ENCODE results near the gene DTX2. TPM values are rescaled to one million over a fixed set of nuclear protein-coding genes. Genes with fewer than 3 reads are reported as not detected.

Gene DTX2
- total RNA-seq: 7.6 and 9.8 TPM in 2 replicates

DNA sequence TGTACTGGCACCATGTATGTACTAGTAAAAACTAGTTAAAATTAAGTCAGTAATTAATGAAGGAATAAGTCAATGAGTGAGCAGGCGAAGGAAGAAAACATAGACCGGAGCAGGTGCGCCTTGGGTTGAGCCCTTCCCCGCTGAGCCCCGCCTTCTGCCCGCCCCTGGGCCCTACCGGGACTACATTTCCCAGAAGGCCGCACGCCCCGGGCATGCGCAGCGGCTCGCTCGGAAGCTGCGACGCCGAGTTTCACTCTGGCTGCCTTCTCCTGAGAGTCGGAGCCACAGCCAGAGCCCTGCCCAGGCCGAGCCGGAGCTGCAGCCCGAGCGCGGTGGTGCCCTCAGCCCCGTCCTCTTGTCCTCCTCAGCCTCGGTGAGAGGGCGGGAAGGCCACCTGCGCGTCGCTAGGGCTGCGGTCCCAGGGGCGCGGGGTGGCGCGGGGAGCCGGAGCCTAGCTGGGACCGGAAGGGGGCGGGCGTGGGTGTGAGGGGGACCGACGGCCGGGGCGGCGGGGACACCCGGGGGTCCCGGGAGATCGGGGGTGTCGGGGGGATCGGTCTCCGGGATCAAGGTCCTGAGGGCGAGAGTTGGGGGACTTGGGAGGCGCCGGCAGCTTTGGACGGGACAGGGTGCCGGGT is at the start of gene DTX2:
DTX2 (plus strand) TSS at position 246 of the 638 bp plus-strand sequence. CDS start 18,801 bp downstream, outside the sequence.

DNA sequence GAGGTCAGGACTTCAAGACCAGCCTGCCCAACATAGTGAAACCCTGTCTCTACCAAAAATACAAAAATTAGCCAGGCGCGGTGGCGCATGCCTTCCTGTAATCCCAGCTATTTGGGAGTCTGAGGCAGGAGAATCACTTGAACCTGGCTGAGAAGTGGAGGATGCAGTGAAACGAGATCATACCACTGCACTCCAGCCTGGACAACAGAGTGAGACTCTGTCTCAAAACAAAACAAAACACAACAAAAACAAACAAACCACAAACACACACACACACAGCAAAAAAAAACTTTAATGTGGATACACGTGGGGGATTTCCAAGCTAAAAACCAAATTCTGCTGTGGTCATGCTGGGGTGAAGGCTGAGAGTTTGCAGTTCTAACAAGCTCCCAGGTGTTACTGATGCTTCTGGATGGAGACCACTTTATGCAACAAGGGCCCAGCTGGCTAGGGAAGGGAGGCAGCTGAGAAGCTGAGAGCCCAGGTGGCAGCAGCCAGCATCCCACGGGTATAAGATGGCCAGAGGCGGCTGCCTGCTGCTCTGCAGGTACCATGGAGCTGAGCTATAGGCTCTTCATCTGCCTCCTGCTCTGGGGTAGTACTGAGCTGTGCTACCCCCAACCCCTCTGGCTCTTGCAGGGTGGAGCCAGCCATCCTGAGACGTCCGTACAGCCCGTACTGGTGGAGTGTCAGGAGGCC is 36.9 kb upstream of the DTX2 start, which contains the start of gene ZP3:
ZP3 (plus strand) TSS at position 538 of the 699 bp plus-strand sequence; CDS start at position 553, 15 bp downstream.

DNA sequence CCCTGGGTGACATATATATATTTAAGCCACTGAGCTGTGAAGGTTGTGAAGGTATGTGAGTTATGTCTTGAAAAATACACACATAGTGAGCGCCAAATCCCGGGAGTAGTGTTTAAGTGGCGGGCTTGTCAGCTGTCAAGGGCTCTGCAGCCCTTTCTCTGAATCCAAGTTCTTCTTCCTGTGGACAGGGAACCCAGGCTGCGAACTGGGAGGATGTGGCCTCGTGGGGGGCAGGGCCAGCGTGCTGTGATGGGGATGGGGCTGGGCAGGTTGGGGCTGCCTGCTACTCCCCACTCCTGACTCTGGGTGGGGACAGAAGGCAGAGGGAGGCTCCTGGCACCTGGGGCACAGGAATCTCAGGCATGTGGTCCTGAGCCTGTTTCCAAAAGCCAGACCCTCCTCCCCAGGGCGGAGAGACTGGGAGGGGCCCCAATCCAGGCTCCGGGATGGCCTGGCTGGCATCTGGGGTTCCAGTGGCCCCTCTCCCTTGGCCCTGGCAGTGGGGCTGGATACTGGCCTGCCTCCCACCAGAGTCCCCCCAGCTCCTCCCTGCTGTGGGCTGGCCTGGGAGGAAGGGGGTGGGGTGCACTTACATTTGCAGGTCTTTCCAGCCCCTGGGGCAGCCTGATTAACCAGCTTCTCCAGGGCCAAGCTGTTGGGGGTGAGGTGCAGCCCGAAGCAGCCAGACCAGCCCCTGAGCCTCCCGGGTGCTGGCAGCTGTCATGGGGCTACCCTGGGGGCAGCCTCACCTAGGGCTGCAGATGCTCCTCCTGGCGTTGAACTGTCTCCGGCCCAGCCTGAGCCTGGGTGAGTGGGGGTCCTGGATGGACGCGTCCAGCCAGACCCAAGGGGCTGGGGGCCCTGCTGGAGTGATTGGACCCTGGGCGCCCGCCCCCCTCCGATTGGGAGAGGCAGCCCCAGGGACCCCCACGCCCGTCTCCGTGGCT is 48.7 kb downstream of the DTX2 start, which contains the start of gene UPK3B:
UPK3B (plus strand) TSS at position 622 of the 947 bp plus-strand sequence; CDS start at position 723, 101 bp downstream.

DNA sequence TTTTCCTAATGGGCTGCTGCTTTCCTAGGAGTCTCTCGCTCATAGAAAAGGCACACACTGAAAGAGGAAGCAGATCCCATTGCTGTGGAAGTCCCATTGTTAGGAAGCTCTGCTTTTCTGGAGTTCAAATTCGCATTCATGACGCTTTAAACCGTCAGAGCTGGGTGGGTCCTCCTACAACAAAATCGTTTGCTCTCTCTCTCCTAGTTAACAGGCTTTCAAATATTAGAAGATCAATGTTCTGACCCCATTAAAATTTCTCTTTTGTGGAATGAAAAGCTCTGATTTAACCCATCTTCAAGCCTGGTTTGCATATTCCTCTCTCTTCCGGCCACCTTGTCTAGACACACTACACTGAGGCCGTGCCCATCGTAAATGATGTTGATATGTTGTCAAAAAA is 81.7 kb downstream of the DTX2 start, which contains the start of gene SPDYE16:
SPDYE16 (minus strand) TSS at position 101 of the 400 bp plus-strand sequence. CDS start 1,838 bp downstream, outside the sequence.

Other genes starting within 250 kb of the DTX2 start
- 90.3 and 112 TPM in 2 replicates for gene HSPB1, start 159.0 kb upstream of the DTX2 start, total RNA-seq
- gene YWHAG, start 102.7 kb upstream of the DTX2 start, total RNA-seq: 120 and 130 TPM in 2 replicates
- gene SSC4D, start 52.0 kb upstream of the DTX2 start, total RNA-seq: 0.40 and 0.65 TPM in 2 replicates
- gene ZP3, start 36.8 kb upstream of the DTX2 start, total RNA-seq: 3.0 and 3.8 TPM in 2 replicates
- gene UPK3B, start 48.8 kb downstream of the DTX2 start, total RNA-seq: 0.39 and 0.46 TPM in 2 replicates
- gene SPDYE16, start 81.6 kb downstream of the DTX2 start, total RNA-seq: not detected in 2 replicates
- 1.5 and 3.5 TPM in 2 replicates for gene POMZP3, start 165.6 kb downstream of the DTX2 start, total RNA-seq

All from smooth muscle cell of the pulmonary artery (primary cell).